Measurements from ENCODE around the gene SMIM7. TPM values are rescaled to one million over a fixed set of nuclear protein-coding genes. Genes with fewer than 3 reads are reported as not detected.

SMIM7 gene
- total RNA-seq, 1 experiment from 2014 or later: 77.6 TPM

GRCh38 chr19:16613841-16614240 is 46.1 kb downstream of the SMIM7 start:
- Mint-ChIP-seq H3K4me1 (peaks cover 25 to 26% of the 10 kb centered on the region in 2 experiments), H3K27ac (peak overlapping the region in 2 of 3 experiments; percentile 5 to 73; a peak in 1 of 7 replicates), H3K36me3 (ENCODE audit: insufficient read depth in 1 of 3, low read depth in 3 of 3) (no peaks in the 10 kb centered on the region), H3K4me3 (no peak overlapping the region), H3K27me3 (ENCODE audit: low read depth) (no peaks in the 10 kb centered on the region; the same call in 1 of the 2 replicates), H3K9me3 (no peaks in the 10 kb centered on the region)
- H3K9ac ChIP-seq (ENCODE audit: extremely low read depth, insufficient read length, low read length): no peak overlapping the region
- TF ChIP-seq, protein P1, sequence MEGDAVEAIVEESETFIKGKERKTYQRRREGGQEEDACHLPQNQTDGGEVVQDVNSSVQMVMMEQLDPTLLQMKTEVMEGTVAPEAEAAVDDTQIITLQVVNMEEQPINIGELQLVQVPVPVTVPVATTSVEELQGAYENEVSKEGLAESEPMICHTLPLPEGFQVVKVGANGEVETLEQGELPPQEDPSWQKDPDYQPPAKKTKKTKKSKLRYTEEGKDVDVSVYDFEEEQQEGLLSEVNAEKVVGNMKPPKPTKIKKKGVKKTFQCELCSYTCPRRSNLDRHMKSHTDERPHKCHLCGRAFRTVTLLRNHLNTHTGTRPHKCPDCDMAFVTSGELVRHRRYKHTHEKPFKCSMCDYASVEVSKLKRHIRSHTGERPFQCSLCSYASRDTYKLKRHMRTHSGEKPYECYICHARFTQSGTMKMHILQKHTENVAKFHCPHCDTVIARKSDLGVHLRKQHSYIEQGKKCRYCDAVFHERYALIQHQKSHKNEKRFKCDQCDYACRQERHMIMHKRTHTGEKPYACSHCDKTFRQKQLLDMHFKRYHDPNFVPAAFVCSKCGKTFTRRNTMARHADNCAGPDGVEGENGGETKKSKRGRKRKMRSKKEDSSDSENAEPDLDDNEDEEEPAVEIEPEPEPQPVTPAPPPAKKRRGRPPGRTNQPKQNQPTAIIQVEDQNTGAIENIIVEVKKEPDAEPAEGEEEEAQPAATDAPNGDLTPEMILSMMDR (conservative IDR thresholded peaks at IDR 0.05): no peak
- no peak overlapping the region for H4K5ac ChIP-seq (ENCODE audit: insufficient read length, low read depth, low read length)
- H4K91ac ChIP-seq (ENCODE audit: insufficient read length, low read depth, low read length): no peak overlapping the region
- H3K4me2 ChIP-seq (ENCODE audit: insufficient read depth, insufficient read length, low read length): no peak overlapping the region
- no peak overlapping the region for H2AFZ ChIP-seq (ENCODE audit: low read length)
- no peak overlapping the region for H2BK120ac ChIP-seq (ENCODE audit: low read depth, low read length, poor library complexity, severe bottlenecking)
- H2BK15ac ChIP-seq (ENCODE audit: low read depth, low read length): no peak overlapping the region
- H2BK5ac ChIP-seq (ENCODE audit: insufficient read length, low read length): no peak overlapping the region
- no peaks in the 10 kb centered on the region for H3K23me2 ChIP-seq (ENCODE audit: insufficient read length, low read depth, low read length, poor library complexity, severe bottlenecking)
- H3K79me1 ChIP-seq (ENCODE audit: insufficient read depth, low read depth, low read length, poor library complexity, severe bottlenecking): peaks cover 21% of the 10 kb centered on the region
- no peak overlapping the region for H3K23ac ChIP-seq (ENCODE audit: insufficient read length, low read depth, low read length)
- H3K56ac ChIP-seq (ENCODE audit: insufficient read length, low read depth, low read length): no peak overlapping the region
- DNase-seq: no peak
- H3K27ac ChIP-seq (ENCODE audit: insufficient read length, low read depth, low read length): no peak overlapping the region
- no peak overlapping the region for H2BK12ac ChIP-seq (ENCODE audit: insufficient read length, low read depth, low read length)
- H3K4ac ChIP-seq (ENCODE audit: low read depth, low read length): no peak overlapping the region
- H3K18ac ChIP-seq (ENCODE audit: insufficient read length, low read depth, low read length): no peak overlapping the region
- no peak overlapping the region for H2BK20ac ChIP-seq (ENCODE audit: low read depth, low read length, poor library complexity, severe bottlenecking)
- H3K27me3 ChIP-seq (ENCODE audit: insufficient read depth, low read length): no peaks in the 10 kb centered on the region
- no CpG with 5 or more reads among the region's 2 CpGs for WGBS (ENCODE audit: extremely low coverage, insufficient read length, low lambda C conversion rate)
- no peaks in the 10 kb centered on the region for H4K20me1 ChIP-seq (ENCODE audit: control insufficient read depth, insufficient read depth, insufficient read length)
- no peak overlapping the region for H2AK5ac ChIP-seq (ENCODE audit: insufficient read length, low read length)
- no peak overlapping the region for H3T11ph ChIP-seq (ENCODE audit: low read length)
- peaks cover 53% of the 10 kb centered on the region; the same call in 1 of the 2 replicates for H3K79me2 ChIP-seq (ENCODE audit: insufficient read depth, low read length)
- H3K14ac ChIP-seq (ENCODE audit: insufficient read depth, low read length): no peak overlapping the region
- no peak overlapping the region for H4K8ac ChIP-seq (replicated peaks; ENCODE audit: insufficient read length, low read depth, low read length)
- H3K4me1 ChIP-seq (ENCODE audit: insufficient read depth, low read length): peaks cover 3% of the 10 kb centered on the region; the same call in 1 of the 2 replicates
- no peaks in the 10 kb centered on the region for H3K9me3 ChIP-seq (ENCODE audit: control insufficient read depth, low read depth, low read length)

All from H9 (cell line).